CD4-positive, alpha-beta T cell treated with Interferon gamma for 1 hour (primary cell): Measurements from ENCODE around the gene CACNG4.

Experiments used
- DNase-seq: peaks from one replicate; pipeline ENCODE4 v3.0.0-alpha.2; 2020

Gene CACNG4

DNA sequence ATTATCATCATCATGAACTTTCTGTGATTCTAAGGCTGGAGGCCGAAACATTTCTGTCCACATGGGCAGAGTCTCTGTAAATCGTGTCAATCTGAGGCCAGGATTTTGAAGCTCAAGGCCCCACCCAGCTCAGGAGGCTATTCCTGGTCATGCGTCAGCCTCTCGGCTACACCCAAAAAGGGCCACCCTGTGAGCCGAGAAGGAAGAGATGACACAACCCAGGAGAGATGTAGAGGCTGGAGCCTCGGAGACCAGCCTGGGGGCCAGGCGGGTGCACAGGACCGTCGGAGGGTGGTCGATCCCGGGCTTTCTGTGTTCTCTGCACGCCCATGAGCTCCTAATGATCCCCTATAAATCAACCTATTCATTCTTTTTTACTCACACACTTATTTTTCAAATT is 78.8 kb downstream of the CACNG4 start:
- no peak for DNase-seq

DNA sequence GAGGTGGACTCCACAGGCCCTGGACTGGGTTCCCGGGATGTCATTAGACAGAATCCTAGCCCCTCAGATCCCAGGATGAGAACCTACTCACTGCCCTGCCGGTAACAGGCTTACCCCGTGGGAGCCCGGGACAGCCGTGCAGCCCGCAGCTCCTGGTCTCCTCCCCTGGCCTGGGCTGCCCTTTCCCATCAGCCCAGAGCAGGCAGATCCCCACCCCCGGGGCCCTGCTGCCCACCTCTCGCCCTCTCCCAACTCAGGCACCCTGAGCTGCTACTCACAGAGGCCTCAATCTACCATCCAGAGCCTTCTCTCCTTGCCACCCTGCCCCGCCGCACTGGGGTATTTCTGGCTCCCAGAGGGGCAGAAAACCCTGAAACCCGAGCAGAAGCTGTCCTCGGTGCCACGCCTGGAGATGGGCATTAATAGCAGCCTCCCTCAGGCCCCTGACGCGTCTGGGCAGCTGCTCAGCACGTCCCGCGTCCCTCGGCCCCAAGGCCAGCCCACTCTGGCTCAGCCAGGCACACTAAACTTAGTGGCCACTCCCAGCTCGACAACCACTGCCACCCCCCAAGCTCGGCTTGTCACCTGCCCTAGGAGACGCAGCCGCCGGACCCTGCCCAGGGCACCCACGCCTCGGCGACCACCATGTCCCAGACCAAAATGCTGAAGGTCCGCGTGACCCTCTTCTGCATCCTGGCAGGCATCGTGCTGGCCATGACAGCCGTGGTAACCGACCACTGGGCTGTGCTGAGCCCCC is 79.7 kb downstream of the CACNG4 start, which contains the start of gene CACNG1:
Gene CACNG1 (plus strand): TSS at position 539 of the 757 bp plus-strand sequence. CDS start 107 bp downstream, at position 646.
- no peak for DNase-seq

DNA sequence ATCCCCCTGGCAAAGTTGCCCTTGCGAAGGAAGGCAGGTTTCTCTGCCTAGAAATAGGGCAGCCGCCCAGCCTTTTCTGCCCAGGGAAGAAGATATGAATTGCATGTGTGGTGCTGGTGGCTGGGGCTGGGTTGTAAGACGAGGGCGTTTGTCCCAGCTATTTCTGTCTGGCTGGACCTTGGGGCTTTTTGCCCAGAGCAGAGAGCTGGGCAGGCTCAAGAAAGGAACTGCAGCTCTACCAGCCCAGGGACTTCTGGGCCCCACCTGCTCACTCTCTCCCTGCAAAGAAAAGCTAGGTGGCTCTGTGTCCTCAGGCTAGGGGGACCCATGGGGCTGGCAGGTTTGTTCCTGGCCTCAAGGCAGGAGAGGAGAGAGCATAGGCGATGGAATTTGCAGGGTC is 80.4 kb downstream of the CACNG4 start:
- DNase-seq = no peak

DNA sequence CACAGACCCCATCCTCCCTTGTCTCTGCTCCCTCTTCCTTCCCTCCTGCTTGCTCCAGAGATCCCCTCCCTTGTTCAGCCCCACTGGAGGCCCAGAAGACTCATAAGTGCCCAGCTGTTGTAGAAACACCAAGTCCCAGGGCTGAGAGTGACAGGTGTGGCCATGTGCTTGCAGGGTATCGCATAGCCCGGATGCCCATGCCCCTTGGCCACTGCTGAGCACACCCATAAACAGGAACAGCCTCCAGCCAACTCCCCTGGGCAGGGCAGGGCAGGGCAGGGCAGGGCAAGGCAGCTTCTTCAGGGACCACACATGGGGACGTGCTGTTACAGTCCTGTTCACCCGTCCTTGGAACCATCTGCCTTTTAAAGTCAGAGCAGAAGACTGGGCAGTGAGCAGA is 81.9 kb downstream of the CACNG4 start:
- no peak for DNase-seq

DNA sequence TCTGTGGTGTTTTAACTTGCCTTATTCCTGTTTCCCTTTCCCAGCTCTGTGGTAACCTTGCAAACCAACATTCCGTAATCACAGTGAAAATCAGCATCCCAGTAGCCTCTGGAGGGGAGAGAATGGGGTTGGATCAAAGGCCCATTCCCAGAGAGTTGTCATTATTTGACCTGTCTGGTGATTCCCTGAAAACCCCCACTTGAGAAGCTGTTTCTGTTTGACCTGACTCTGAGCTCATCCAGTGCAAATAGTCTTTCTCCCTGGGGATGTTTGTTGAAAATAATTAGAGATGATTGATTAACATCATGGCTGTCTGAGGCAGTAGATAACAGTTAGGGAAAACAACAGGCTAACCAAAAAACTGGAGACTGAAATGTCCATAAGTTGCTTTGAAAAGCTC is 82.9 kb downstream of the CACNG4 start:
- DNase-seq = no peak

DNA sequence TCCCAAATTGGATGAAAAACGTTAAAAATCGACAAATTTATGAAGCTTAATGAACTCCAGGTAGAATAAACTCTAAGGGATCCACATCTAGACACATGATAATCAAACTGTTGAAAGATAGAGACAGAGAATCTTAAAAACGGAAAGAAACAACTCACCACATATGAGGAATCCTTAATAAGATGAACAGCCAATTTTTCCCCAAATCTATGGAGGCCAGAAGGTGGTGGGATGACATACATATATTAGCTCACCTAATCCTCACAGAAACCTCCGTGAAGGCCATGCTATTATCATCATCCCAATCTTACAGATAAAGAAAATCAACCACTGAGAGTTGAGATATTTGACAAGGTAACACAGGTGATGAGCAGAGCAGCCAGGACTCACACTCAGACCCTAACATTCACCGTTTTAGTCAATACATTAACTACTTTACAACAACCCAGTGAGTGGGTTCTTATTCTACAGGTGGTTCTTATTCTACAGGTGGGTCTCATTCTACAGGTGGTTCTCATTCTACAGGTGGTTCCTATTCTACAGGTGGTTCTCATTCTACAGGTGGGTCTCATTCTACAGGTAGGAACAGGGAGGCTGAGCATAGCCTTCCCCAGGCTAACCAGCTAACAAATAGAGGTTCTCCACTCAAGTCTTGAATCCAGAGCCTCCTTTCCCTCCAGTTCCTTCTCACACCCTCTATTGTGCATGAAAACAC is 84.7 kb downstream of the CACNG4 start:
- no peak for DNase-seq

DNA sequence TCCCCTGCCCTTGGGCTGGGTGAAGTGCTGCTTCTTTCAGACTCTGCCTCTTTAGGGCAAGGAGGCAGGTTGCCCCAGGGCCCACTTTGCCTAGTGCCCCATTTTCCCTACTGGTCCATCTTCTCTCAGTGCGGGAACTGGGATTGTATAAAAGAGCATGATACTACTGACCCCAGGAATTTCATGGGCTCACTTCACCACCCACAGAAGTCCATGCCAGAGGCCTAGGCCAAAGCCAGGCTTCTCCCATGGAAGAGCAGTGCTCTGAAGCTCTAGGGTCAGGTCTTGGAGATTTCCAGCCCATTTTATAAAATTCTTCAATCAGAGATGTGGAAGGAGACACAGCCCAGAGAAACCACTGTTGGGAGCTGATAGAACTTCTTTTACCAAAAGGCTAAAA is 85.6 kb downstream of the CACNG4 start:
- no peak for DNase-seq

DNA sequence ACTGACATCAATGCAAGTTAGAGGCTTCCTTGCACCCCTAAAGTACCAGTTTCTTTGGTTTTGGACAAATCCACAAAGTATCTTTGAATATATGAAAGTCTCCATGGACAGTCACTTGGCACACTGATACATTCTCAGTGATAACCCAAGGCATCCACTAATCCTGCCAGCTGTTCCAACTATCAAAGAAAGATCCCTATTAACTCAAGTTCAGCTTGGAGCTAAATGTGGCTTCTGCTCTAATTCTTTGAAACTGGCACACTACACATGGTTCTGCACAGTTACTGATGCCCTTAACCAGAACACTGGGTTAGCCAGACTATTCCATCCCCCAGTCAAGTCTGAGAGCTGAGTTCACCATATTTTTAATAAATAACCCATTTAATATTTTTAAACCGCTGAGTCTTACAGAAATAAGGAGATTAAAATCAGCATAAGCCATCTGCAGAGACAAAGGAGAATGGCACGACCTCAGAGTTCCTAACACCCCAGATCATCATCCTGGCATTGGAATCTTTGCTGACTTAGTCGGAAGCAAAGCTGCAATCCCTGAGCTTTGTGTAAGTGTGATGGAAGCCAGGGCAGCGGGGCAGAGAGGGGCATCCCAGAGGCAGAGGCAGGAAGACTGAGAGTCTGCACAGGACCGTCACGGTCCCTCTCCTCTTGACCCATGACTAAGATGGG is 86.1 kb downstream of the CACNG4 start:
- DNase-seq = no peak

DNA sequence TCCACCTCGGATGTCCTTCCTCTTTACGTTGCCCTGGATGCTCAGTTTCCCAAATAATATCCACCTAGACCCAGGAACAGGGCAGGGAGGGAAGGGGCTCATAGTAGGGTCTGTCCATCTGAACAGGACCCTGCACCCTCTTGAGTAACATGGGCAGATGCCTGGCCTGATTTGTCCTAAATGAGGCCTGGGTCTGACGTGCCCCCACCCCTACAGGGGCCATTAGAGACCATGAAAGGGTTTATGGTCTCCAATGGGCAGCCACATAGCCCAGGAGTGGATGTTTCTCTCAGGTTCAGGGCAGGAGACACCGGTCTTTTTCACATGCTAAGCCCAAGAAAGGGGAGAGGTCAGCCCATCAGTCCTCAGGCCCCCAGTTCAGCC is 86.6 kb downstream of the CACNG4 start:
- no peak for DNase-seq

DNA sequence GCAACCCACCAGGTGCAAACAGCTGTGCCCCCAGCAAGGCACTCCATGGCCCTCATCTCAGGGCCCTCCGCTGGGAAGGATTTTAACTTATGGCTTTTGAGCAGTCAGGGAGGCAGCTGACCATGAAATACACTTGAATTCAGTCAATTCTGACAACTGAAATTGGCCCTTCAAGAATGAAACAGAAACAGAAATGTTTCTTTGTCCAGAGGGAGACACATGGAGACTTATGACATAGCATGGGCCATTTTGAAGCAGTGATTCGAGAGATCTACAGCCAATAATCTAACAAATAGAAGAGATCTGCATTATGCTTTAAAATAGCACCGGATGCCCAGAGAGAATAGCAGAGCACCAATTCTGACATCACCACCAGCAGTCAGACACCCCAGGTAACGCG is 87.3 kb downstream of the CACNG4 start:
- no peak for DNase-seq

DNA sequence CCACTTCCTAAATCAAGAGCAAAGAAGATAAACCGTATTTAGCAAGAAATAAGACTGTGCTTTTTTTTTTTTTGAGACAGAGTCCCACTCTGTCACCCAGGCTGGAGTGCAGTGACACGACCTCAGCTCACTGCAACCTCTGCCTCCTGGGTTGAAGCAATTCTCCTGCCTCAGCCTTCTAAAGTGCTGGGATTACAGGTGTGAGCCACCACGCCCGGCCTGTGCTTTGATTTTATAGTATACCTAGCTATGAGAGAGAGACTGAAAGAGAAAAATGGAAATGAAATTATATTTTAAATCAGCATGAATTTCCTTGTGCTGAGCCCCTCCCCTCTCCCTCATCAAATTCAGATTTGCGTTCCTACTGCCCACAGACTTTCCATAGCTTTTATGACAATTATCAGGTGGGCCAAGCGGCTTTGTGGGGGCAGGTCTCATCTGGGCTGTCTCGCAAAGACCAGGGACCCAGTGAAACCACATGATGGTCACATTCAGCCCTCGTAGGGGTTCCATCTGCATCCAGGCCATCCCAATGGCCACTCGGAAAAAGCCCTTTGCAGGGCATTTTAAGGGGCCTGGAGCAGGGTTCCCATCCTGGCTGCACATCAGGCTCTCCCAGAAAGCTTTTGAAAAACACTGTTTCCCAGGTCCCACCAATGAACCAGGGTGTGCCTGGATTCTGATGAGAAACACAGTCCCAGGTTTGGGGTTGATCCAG is 88.4 kb downstream of the CACNG4 start:
- DNase-seq = no peak

DNA sequence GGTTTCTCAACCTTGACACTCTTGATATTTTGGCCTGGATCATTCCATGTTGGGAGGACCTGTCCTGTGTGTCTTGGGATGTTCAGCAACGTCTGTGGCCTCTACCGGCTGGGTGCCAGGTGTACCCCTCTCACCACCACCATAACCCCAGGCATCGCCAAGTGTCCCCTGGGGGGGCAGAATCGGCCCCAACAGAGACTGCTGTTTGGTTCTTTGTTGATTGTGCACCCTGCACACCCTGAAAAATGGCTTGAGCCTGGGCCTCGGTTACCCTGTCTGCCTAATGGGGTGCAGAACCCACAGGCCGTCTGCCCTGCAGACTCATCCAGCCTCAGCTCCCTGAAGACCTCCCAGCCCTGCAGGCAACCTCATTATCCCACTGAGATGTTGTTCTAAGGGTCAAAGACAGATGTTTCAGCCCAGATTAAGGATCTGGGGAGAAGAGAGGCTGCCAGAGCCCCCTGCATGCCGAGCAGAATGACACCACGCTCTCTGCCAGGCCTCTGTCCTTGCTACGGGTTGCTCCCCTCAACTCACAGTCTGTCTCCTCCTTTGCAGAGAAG is 89.0 kb downstream of the CACNG4 start:
- DNase-seq = no peak

DNA sequence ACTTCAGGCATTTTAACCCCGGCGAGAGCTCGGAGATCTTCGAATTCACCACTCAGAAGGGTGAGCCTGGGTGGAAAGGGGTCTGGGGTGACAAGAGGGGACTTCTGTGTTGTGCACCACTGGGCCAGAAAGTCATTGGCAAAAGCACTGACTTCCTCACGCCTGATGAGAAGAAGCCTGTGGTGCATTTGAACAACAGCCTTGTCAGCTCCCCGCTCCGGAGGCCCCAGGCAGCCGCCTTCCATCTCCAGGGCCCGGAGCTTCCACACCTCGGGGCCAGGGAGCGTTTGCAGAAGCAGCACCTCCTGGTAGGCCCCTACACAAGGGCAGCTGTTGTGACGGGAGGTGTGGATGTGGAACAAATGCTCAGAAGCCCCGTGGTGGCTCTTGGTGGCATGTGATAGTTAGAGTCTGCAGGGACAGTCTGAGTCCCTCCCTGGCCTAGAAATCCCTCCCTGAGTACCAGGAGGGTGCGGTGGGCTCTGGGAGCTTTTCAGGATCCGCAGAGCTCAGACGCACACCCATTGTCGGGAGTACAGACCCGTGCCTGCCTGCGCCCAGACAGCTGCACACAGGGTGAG is 89.6 kb downstream of the CACNG4 start:
- DNase-seq = no peak

DNA sequence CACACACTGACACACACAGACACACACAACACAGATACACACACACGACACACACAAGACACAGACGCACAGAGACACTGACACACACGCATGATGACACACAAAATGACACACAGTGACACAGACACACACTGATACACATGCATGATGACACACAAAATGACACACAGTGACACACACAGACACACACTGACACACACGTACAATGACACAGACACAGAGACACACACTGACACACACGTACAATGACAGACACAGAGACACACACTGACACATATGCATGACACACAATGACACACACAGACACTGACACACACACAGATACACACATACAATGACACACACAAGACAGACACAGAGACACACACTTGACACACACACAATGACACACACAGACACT is 90.1 kb downstream of the CACNG4 start:
- no peak for DNase-seq

DNA sequence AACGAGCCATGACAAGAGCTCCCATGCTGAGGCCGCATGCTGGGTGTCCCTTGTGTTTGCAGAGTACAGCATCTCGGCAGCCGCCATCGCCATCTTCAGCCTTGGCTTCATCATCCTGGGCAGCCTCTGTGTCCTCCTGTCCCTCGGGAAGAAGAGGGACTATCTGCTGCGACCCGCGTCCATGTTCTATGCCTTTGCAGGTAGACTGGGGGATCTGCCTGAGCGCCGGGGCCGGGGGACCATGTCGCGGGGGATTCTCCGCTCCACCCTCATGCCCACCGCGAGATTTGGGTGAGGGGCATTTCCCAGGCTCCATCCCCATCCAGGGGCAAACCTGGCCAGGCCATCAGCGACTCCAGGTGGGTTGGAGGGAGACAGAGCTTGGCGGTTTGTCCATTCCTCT is 90.5 kb downstream of the CACNG4 start:
- DNase-seq = no peak

DNA sequence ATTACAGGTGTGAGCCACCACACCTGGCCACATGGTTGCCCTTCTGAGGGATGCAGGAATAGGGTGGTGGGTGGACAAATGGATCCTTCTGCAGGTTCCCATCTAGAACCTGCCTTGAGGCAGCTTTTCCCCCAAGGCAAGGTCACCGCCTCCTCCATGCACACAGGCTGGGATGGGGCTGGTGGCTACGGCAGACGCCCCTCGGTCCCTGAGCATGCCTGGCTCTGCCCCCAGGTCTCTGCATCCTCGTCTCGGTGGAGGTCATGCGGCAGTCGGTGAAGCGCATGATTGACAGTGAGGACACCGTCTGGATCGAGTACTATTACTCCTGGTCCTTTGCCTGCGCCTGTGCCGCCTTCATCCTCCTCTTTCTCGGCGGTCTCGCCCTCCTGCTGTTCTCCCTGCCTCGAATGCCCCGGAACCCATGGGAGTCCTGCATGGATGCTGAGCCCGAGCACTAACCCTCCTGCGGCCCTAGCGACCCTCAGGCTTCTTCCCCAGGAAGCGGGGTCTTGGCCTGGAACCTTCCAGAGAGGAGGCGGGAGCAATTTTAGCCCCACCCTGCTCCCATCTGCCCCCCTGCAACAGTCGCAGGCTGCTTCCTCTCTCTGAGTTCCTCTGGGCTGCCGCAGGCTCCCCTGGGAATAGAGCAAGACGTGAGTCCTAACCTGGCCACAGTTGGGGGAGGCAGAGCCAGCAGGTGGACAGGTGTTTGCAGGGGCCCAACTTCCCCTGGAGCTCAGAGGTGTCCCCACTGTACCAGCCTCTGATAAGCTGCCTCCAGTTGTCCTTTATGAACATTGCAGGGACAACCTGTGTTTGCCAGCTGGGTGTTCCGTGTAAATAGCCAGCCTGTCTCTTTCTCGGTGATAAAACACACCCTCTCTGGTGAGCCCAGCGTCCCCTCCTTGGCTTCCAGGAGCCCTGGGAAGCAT is 91.6 kb downstream of the CACNG4 start:
- no peak for DNase-seq

DNA sequence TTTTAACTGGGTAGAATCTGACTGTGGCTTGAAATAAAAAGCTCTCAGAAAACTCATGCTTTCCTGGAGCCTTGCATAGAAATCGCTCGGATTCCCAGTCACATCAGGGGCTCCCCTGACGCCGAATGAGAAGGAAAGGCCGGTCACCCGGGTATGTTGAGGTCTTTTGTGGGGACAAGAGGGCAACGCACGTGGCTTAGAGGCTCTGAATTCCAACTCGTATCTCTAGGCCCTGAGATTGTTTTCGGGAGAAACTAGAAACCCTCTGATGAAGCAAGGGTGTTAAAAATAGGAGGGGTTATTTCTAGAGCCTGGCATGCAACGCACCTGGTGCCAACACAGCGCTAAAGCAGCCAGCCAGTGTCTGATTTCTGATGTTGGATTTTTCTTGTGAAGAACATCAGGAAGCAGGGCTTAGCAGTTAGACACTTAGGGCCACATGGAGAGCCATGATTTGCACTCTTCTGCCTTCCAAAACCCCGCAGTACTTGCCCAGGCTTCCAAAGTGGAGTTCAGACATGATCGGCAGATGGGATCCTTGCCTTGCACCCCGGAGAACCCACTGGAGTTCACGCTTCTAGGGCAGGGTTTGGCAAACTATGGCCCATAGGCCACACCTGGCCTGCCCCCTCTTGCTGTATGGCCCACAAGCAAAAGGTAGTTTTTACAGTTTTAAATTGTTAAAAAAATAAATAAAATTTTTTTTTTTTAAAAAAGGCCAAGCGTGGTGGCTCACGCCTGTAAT is 92.4 kb downstream of the CACNG4 start:
- DNase-seq = no peak

DNA sequence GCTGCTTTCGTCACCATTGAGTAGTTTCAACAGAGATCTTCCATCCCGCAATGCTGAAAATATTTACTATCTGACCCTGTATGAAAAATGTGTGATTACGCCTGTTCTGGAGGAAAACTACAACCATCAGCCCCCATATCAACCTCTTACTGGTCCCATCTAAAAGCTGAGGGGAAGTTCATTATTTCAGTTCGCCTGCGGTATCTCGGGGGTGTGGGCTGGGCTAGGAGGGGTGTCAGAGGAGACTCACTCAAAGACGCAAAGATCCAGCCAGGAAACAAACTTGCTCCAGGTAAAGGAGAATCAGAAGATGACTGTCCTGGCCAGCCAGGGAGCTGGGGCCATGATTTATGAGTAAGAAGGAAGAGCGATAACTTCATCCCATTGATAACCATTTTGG is 93.5 kb downstream of the CACNG4 start:
- no peak for DNase-seq

DNA sequence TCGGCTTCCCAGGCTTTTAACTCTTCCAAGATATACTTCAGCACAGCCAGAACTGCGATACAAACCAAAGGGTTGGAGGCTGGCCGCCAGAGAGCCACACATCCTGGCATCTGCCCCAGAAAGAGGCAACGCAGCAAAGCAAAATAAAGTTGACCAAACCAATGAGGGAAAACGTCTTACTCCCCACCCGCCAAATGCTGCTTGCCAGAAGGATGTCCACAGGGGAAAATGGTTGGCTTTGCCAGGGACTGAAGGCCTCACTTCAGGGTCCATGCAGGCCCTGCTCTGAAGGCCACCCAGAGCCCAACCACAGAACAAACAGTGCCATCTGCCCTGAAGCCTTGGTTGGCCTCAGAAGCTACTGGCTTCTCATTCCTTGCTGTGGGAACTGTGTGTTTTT is 94.9 kb downstream of the CACNG4 start:
- DNase-seq = no peak

DNA sequence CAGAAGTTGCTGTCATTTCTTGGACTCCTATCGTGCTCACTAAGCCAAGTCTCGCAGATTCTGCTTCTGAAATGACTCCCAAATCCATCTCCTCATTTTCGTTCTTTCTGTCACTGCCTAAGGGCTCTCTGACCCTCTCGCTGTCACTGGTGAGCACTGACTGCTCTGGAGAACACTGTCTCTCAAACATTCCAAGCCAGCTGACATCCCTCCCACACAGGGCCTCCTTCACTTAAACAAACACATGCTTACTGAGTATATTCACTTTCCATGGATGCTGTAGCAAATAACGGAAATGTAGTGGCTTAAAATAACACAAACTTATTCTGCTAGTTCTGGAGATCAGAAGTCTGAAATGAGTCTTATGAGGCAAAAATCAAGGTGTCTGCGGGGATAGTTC is 98.6 kb downstream of the CACNG4 start:
- no peak for DNase-seq

DNA sequence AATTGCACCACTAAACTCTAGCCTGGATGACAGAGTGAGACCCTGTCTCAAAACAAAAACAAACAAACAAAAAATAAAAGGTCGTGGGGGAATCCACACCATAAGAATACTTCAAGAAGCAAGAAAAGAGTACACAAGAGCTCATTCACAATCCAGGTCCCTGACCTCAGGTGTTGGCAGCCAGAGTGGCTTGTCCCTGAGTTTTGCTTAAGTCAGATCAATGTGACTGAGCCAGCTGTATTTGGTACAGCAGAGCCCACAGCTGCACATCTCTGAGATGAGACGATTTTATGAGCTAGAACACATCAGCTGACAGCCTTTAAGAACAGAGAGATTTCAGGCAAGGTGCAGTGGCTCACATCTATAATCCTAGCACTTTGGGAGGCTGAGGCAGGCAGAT is 102.2 kb downstream of the CACNG4 start:
- no peak for DNase-seq
